Neural progenitor cell (in vitro differentiated cells): ENCODE results near the gene FEZF1. TPM values are rescaled to one million over a fixed set of nuclear protein-coding genes. Genes with fewer than 3 reads are reported as not detected.

Source experiments
- DNase-seq: peaks from one replicate; pipeline ENCODE4 v3.0.0-alpha.2; 2016; ENCODE audit warnings: low spot score
- H2AFZ ChIP-seq: fragments of 200-600 bp; sonication (generic); replicated peaks from 2 replicates; pipeline ENCODE4 v1.6.1; 2016; ENCODE audit warnings: antibody characterized with exemption
- H3F3A ChIP-seq: fragments of 200-600 bp; sonication (generic); 2 replicates; pipeline ENCODE4 v1.6.1; 2016; ENCODE audit warnings: antibody characterized with exemption, low read depth
- H3K27ac ChIP-seq: fragments of 200-600 bp; sonication (generic); 2 replicates; pipeline ENCODE4 v1.5.1; 2016; ENCODE audit warnings: mild to moderate bottlenecking
- H3K27me3 ChIP-seq: fragments of 200-600 bp; sonication (generic); 2 replicates; pipeline ENCODE4 v1.6.1; 2016; ENCODE audit warnings: mild to moderate bottlenecking, moderate library complexity
- H3K36me3 ChIP-seq: fragments of 200-600 bp; sonication (generic); 2 replicates; pipeline ENCODE4 v1.5.1; 2016
- H3K4me1 ChIP-seq: fragments of 200-600 bp; sonication (generic); 2 replicates; pipeline ENCODE4 v1.6.1; 2016; ENCODE audit warnings: mixed run types
- H3K4me2 ChIP-seq: fragments of 200-600 bp; sonication (generic); 2 replicates; pipeline ENCODE4 v1.6.1; 2016
- H3K4me3 ChIP-seq: fragments of 200-600 bp; sonication (generic); 2 replicates; pipeline ENCODE4 v1.5.1; 2016
- H3K79me2 ChIP-seq: fragments of 200-600 bp; sonication (generic); 2 replicates; pipeline ENCODE4 v1.6.1; 2016; ENCODE audit warnings: low read depth
- H3K9ac ChIP-seq: fragments of 200-600 bp; sonication (generic); 2 replicates; pipeline ENCODE4 v1.6.1; 2016
- H3K9me3 ChIP-seq: fragments of 200-600 bp; sonication (generic); 2 replicates; pipeline ENCODE4 v1.5.1; 2016; ENCODE audit warnings: low read depth
- H4K20me1 ChIP-seq: fragments of 200-600 bp; sonication (generic); 2 replicates; pipeline ENCODE4 v1.6.1; 2016; ENCODE audit warnings: low read depth
- H3K27ac Mint-ChIP-seq: 3 replicates; pipeline ENCODE4 v1.8.0; 2021; ENCODE audit warnings: mixed read lengths
- H3K27me3 Mint-ChIP-seq: 2 replicates; pipeline ENCODE4 v1.8.0; 2022; ENCODE audit warnings: low read depth, mild to moderate bottlenecking, inconsistent platforms, moderate library complexity, mixed read lengths; ENCODE audit not compliant: insufficient read depth
- H3K36me3 Mint-ChIP-seq: 3 replicates; pipeline ENCODE4 v1.8.0; 2021; ENCODE audit warnings: mixed read lengths
- H3K4me1 Mint-ChIP-seq: 3 replicates; pipeline ENCODE4 v1.8.0; 2021; ENCODE audit warnings: mixed read lengths
- H3K4me3 Mint-ChIP-seq: 3 replicates; pipeline ENCODE4 v1.8.0; 2021; ENCODE audit warnings: mild to moderate bottlenecking, moderate library complexity, mixed read lengths
- H3K9me3 Mint-ChIP-seq: 3 replicates; pipeline ENCODE4 v1.8.0; 2020; ENCODE audit warnings: mixed read lengths
- CTCF ChIP-seq: fragments of 200-600 bp; sonication (generic); IDR thresholded peaks from 2 replicates; pipeline ENCODE4 v1.5.1; 2017; ENCODE audit warnings: antibody characterized with exemption, mild to moderate bottlenecking
- EZH2 ChIP-seq: fragments of 200-600 bp; sonication (generic); IDR thresholded peaks from 2 replicates; pipeline ENCODE4 v1.6.1; 2017; ENCODE audit warnings: antibody characterized with exemption, mild to moderate bottlenecking, moderate library complexity
- EZH2phosphoT487 ChIP-seq: fragments of 200-600 bp; sonication (generic); IDR thresholded peaks from 2 replicates; pipeline ENCODE4 v1.6.1; 2017; ENCODE audit warnings: antibody characterized with exemption
- total RNA-seq: library from RNA; depleted of rRNA; stranded (reverse); fragments of >200 nt; gene quantifications from 2 replicates; pipeline ENCODE4 v1.2.3, GENCODE V29; 2015; ENCODE audit warnings: low replicate concordance

FEZF1 gene
- total RNA-seq, 1 donor from 2014 or later = 330 TPM

- Histone ChIP-seq H3K27me3 (no peaks in the 10 kb centered on the region), H3K27ac (peak overlapping the region; percentile 96), H3K9ac (peak overlapping the region; percentile 16), H3K9me3 (no peaks in the 10 kb centered on the region), H3K36me3 (peaks cover 15% of the 10 kb centered on the region), H3K4me2 (peak overlapping the region; percentile 98), H2AFZ (no peak overlapping the region), H3K79me2 (peaks cover 86% of the 10 kb centered on the region), H3K4me1 (peaks cover 20% of the 10 kb centered on the region), H3K4me3 (peak overlapping the region; percentile 92), H3F3A (peaks cover 80% of the 10 kb centered on the region), H4K20me1 (peaks cover 66% of the 10 kb centered on the region)
- H3K27ac Mint-ChIP-seq = no peak overlapping the region
- no peak overlapping the region for H3K4me3 Mint-ChIP-seq
- peaks cover 14% of the 10 kb centered on the region for H3K36me3 Mint-ChIP-seq
- peak; percentile 30 for DNase-seq
- H3K4me1 Mint-ChIP-seq = peaks cover 19% of the 10 kb centered on the region
- H3K9me3 Mint-ChIP-seq = peaks cover 5% of the 10 kb centered on the region
- TF ChIP-seq CTCF (no peak), EZH2phosphoT487 (no peak), EZH2 (no peak)
- H3K27me3 Mint-ChIP-seq = peaks cover 46% of the 10 kb centered on the region
Observed at GRCh38 chr7:122300956-122301833, 3.4 kb downstream of the FEZF1 start.

GRCh38 chr7:122300211-122300932 is 4.2 kb downstream of the FEZF1 start:
- peak overlapping the region; percentile 98 for H3K4me2 ChIP-seq
- peaks cover 15% of the 10 kb centered on the region for H3K36me3 ChIP-seq
- Mint-ChIP-seq H3K27me3 (peaks cover 39% of the 10 kb centered on the region), H3K4me3 (peak overlapping the region; percentile 71), H3K9me3 (peaks cover 5% of the 10 kb centered on the region), H3K4me1 (peaks cover 11% of the 10 kb centered on the region), H3K36me3 (peaks cover 14% of the 10 kb centered on the region), H3K27ac (no peak overlapping the region)
- peaks cover 58% of the 10 kb centered on the region for H4K20me1 ChIP-seq
- H3K4me1 ChIP-seq = peaks cover 25% of the 10 kb centered on the region
- H3K4me3 ChIP-seq = peak overlapping the region; percentile 92
- H3F3A ChIP-seq = peaks cover 72% of the 10 kb centered on the region
- H3K79me2 ChIP-seq = peaks cover 78% of the 10 kb centered on the region
- peak overlapping the region; percentile 18 for H3K9ac ChIP-seq
- peak overlapping the region; percentile 91 for H3K27ac ChIP-seq
- H3K27me3 ChIP-seq = no peaks in the 10 kb centered on the region
- peak; percentile 79 for DNase-seq
- no peak overlapping the region for H2AFZ ChIP-seq
- no peaks in the 10 kb centered on the region for H3K9me3 ChIP-seq
- no peak for TF ChIP-seq CTCF
- TF ChIP-seq EZH2phosphoT487 = peak; percentile 15
- peak; percentile 28 for TF ChIP-seq EZH2

- H3K4me2 ChIP-seq = peak overlapping the region; percentile 98
- peaks cover 28% of the 10 kb centered on the region for H3K4me1 ChIP-seq
- TF ChIP-seq EZH2 (no peak), EZH2phosphoT487 (no peak), CTCF (no peak)
- H3K9ac ChIP-seq = no peak overlapping the region
- DNase-seq = peak; percentile 65
- no peak overlapping the region for H3K27ac Mint-ChIP-seq
- peak overlapping the region; percentile 92 for H3K4me3 ChIP-seq
- H3K36me3 Mint-ChIP-seq = peaks cover 14% of the 10 kb centered on the region
- H3K79me2 ChIP-seq = peaks cover 71% of the 10 kb centered on the region
- peak overlapping the region; percentile 91 for H3K27ac ChIP-seq
- peaks cover 35% of the 10 kb centered on the region for H3K27me3 Mint-ChIP-seq
- peak overlapping the region; percentile 67 for H3K4me3 Mint-ChIP-seq
- no peaks in the 10 kb centered on the region for H3K27me3 ChIP-seq
- peaks cover 65% of the 10 kb centered on the region for H3F3A ChIP-seq
- no peaks in the 10 kb centered on the region for H3K9me3 ChIP-seq
- H3K36me3 ChIP-seq = peaks cover 15% of the 10 kb centered on the region
- peaks cover 52% of the 10 kb centered on the region for H4K20me1 ChIP-seq
- peaks cover 5% of the 10 kb centered on the region for H3K9me3 Mint-ChIP-seq
- H2AFZ ChIP-seq = no peak overlapping the region
- peaks cover 7% of the 10 kb centered on the region for H3K4me1 Mint-ChIP-seq
Observed at GRCh38 chr7:122299624-122300210, 4.8 kb downstream of the FEZF1 start.
